ENCODE data around the gene KLF7.

KLF7 gene

DNA sequence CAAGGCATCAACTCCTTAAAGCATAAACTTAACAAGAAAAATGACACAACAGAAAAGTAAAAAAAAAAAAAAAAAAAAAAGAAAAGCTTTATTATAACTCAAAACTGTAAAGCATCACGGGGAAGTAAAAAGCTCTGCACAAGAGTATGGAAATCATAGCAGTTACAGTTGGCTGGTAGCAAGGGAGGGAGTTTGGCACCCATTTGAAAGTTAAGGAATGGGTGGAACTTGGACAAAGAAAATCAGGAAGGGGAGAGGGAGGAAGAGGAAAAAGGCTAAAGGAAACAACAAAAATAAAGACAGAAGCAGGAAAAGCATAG lies 8.6 kb downstream of the KLF7 start:
- peaks cover 17% of the 10 kb centered on the region for H3K27me3 ChIP-seq (ENCODE audit: control insufficient read depth, low read length)
- no peaks in the 10 kb centered on the region for H3F3A ChIP-seq (ENCODE audit: control insufficient read depth, insufficient read depth)
- H3K4me2 ChIP-seq (ENCODE audit: low read length) = no peak overlapping the region
- H3K27ac ChIP-seq (ENCODE audit: low read depth, low read length) = no peak overlapping the region
- 0 out of 2 replicates have a peak, but pooled peaks cover 5% of the 10 kb centered on the region for H3K4me1 ChIP-seq (ENCODE audit: control insufficient read depth, low read length)
- H3K36me3 ChIP-seq (ENCODE audit: control insufficient read depth, low read length) = no peaks in the 10 kb centered on the region
- no peak overlapping the region for H3K4me3 ChIP-seq (ENCODE audit: low read length)
- H4K20me1 ChIP-seq (ENCODE audit: control insufficient read depth, insufficient read depth, low read depth, low read length) = no peaks in the 10 kb centered on the region
- TF ChIP-seq EZH2phosphoT487 (IDR thresholded peaks at IDR 0.05; ENCODE audit: borderline replicate concordance, low read length) = no peak
- TF ChIP-seq, protein P1, sequence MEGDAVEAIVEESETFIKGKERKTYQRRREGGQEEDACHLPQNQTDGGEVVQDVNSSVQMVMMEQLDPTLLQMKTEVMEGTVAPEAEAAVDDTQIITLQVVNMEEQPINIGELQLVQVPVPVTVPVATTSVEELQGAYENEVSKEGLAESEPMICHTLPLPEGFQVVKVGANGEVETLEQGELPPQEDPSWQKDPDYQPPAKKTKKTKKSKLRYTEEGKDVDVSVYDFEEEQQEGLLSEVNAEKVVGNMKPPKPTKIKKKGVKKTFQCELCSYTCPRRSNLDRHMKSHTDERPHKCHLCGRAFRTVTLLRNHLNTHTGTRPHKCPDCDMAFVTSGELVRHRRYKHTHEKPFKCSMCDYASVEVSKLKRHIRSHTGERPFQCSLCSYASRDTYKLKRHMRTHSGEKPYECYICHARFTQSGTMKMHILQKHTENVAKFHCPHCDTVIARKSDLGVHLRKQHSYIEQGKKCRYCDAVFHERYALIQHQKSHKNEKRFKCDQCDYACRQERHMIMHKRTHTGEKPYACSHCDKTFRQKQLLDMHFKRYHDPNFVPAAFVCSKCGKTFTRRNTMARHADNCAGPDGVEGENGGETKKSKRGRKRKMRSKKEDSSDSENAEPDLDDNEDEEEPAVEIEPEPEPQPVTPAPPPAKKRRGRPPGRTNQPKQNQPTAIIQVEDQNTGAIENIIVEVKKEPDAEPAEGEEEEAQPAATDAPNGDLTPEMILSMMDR (IDR thresholded peaks at IDR 0.05; ENCODE audit: low read depth, low read length, poor library complexity, severe bottlenecking) = no peak
- no peaks in the 10 kb centered on the region for H3K79me2 ChIP-seq (ENCODE audit: control insufficient read depth, low read length)
- no peaks in the 10 kb centered on the region for H3K9me2 ChIP-seq (replicated peaks; ENCODE audit: control insufficient read depth, low read length)
- H3K9me3 ChIP-seq (ENCODE audit: control insufficient read depth, insufficient read depth, low read length) = no peaks in the 10 kb centered on the region

DNA sequence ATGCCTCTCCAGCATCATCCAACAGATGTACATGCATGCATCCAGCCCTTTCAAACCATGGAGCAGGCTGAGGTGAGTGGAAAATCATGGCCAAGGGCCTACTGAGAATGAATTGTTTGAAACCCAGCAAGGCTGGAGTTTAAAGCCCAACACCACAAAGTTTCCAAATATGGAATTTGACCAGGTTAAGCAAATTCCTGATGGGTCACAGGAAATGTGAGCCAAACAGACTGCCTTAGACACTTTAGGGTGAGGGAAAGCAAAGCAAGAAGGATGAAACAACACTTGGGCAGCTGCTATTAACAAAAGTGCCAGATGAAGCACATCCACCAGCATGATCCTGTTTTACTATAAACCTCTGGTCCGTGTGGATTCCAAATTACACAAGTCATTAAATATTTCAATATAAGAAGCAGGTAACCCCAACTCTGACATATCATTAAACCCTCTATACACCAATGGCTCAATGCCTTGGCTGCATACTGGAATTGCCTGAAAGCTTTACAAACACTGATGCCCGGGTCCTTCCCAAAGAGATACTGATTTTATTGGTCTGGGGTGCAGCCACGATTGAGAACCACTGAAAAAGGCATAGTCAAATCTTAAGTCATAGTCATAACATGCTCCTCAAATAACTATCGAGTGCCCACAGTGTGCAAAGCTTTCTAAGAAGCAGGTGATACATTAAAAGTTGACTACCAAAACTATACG lies 9.1 kb downstream of the KLF7 start:
- H3K27me3 ChIP-seq (ENCODE audit: control insufficient read depth, low read length) = peaks cover 16% of the 10 kb centered on the region
- no peaks in the 10 kb centered on the region for H3K79me2 ChIP-seq (ENCODE audit: control insufficient read depth, low read length)
- no peak overlapping the region for H3K27ac ChIP-seq (ENCODE audit: low read depth, low read length)
- H3F3A ChIP-seq (ENCODE audit: control insufficient read depth, insufficient read depth) = no peaks in the 10 kb centered on the region
- no peaks in the 10 kb centered on the region for H3K9me2 ChIP-seq (replicated peaks; ENCODE audit: control insufficient read depth, low read length)
- H3K9me3 ChIP-seq (ENCODE audit: control insufficient read depth, insufficient read depth, low read length) = no peaks in the 10 kb centered on the region
- no peak overlapping the region for H3K4me2 ChIP-seq (ENCODE audit: low read length)
- TF ChIP-seq, protein P1 (IDR thresholded peaks at IDR 0.05; ENCODE audit: low read depth, low read length, poor library complexity, severe bottlenecking) = no peak
- TF ChIP-seq EZH2phosphoT487 (IDR thresholded peaks at IDR 0.05; ENCODE audit: borderline replicate concordance, low read length) = no peak
- no peaks in the 10 kb centered on the region for H3K36me3 ChIP-seq (ENCODE audit: control insufficient read depth, low read length)
- 0 out of 2 replicates have a peak, but pooled peaks cover 5% of the 10 kb centered on the region for H3K4me1 ChIP-seq (ENCODE audit: control insufficient read depth, low read length)
- H3K4me3 ChIP-seq (ENCODE audit: low read length) = no peak overlapping the region
- no peaks in the 10 kb centered on the region for H4K20me1 ChIP-seq (ENCODE audit: control insufficient read depth, insufficient read depth, low read depth, low read length)

DNA sequence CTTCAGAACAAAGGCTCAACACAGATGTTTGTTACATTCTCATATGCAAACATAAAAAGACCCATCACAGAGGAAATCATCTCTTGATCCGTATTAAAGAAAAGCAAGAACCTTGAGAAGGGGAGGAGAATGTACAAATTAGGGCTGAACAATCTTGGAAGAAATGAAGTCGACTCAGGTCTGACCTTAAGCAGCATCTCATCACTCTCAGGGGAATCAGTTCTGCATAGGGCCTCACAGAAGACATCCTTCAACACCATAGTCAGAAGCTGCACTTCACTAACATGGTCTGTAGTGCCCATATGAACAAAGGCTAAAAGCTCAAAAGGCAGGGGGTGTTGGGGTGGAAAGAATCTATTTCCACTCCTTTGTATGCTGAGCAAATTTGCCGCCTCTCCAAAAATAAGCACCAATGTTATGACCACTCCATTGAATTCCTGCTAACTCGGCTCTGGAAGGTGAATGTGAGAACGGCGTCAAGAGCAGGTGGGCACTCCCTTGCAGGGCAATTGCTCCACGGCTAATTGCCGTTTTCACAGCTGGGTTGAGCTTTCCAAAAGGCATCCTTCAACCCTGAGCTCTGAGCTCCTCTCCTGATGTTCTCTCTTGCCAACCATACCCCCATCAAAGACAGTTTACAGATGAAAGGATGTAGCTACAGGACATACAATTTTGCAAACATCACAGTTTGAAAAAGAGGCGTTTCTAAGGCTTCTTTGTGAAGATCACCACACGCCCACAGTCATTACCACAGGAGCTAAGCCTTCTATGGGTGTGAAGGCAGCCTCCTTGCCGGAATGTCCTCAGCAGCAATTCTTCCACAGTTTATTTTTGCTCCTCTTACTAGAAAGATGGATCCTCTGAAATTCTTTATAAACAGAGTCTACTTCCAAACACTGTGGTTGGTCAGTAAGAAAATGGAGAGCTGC lies 10.0 kb downstream of the KLF7 start:
- Histone ChIP-seq H3K36me3 (ENCODE audit: control insufficient read depth, low read length) (no peaks in the 10 kb centered on the region), H3K9me3 (ENCODE audit: control insufficient read depth, insufficient read depth, low read length) (no peaks in the 10 kb centered on the region), H3F3A (ENCODE audit: control insufficient read depth, insufficient read depth) (no peaks in the 10 kb centered on the region), H3K27me3 (ENCODE audit: control insufficient read depth, low read length) (peaks cover 9% of the 10 kb centered on the region), H4K20me1 (ENCODE audit: control insufficient read depth, insufficient read depth, low read depth, low read length) (no peaks in the 10 kb centered on the region), H3K4me3 (ENCODE audit: low read length) (no peak overlapping the region), H3K79me2 (ENCODE audit: control insufficient read depth, low read length) (no peaks in the 10 kb centered on the region), H3K4me1 (ENCODE audit: control insufficient read depth, low read length) (0 out of 2 replicates have a peak, but pooled peaks cover 5% of the 10 kb centered on the region), H3K27ac (ENCODE audit: low read depth, low read length) (no peak overlapping the region), H3K4me2 (ENCODE audit: low read length) (no peak overlapping the region), H3K9me2 (replicated peaks; ENCODE audit: control insufficient read depth, low read length) (no peaks in the 10 kb centered on the region)
- TF ChIP-seq, protein P1 (IDR thresholded peaks at IDR 0.05; ENCODE audit: low read depth, low read length, poor library complexity, severe bottlenecking) = no peak
- TF ChIP-seq EZH2phosphoT487 (IDR thresholded peaks at IDR 0.05; ENCODE audit: borderline replicate concordance, low read length) = no peak

All from DOHH2 (cell line).